Kidney capillary endothelial cell (primary cell): Measurements from ENCODE around the gene EPS15.
"Not testable (repeated sequence)": the region's sequence is repeated elsewhere in the genome, so short reads cannot be mapped to it uniquely, and the experiment has no call there.

Experiments
- DNase-seq: peaks from one replicate; pipeline ENCODE4 v3.0.0-alpha.2; 2018; ENCODE audit warnings: low spot score

Gene EPS15

DNA sequence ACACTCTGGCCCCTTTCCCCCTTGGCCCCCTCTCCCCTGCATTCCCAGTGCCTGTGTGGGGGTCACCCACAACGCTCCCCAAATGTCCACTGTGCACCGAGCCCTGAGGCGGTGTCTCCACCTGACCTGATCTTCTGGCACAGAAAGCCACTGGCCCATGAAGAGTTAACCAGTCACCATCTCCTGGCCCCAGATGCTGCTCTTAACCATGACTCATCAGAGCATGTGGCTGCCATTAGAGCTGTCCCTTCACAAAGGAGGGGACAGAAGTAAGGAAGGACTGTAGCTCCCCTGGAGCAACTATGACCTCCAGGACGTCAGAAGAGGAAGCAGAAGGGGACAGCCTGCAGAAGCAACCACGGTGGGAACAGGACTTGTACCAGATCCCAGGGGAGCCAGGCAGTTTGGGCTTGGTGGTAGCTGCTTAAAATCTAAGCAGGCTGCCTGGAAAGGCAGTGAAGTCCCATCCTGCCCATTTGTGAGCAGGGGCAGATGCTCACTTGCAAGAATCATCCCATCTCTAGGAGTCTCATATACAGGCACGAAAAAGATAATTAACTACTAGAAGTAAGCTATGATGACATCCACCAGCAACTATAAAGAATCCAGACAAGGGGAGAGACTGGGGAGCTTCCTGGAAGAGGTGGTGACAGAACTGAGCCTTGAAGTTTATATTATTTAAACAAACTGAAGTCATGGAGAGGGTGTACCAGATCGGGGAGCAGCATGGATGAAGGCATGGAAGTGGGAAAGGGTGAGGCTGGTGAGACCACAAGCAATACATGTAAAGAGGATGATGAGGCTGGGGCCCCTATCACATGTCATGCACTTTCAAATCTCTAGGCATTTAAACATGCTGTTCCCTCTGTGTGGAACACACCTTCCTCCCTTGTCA is 187.6 kb downstream of the EPS15 start:
- peak; percentile 64 for DNase-seq

DNA sequence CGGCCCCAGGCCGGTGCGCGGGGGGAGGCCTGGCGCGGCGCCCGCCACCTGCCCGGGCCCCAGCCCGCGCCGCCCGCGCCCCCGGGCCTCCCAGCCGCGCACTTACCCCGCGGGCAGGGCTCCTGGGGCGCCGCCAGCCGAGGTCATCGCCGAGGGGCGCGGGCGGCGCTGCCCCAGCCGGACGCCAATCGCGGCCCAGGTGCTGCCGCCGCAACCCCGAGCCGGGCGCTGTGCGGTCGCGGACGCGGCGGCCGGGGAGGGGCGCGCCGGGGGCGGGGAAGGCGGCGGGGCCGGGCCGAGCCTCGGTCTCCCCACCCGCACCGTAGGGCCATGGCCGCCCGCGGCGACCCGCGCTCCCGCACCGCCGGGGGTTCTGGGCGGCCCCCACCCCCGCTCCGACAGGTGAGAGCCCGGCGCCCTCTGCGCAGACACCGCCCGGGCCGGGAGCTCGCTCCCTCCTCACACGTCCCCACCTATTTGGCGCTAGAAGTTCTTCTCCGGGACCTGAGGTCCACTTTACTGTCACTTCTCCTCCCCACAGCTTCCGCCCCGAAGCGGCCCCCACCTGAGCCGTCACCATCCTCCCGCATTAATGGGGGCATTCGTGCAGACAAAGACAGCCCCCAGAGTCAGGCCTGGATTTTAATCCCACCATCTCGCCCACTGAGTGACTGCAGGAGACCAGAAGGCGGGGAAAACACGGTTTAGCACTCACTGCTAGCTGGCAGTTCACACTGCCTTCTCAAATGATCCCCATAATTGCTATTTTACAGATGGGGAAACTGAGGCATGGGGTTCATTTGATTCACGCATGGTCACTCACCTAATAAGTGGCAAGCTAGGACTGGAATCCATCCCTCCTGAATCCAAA is 188.5 kb downstream of the EPS15 start, which contains the start of gene TTC39A:
Gene TTC39A, minus strand, starts transcription at position 232 of the 871 bp plus-strand sequence. Its CDS starts 85 bp downstream, at position 147.
- no peak for DNase-seq

DNA sequence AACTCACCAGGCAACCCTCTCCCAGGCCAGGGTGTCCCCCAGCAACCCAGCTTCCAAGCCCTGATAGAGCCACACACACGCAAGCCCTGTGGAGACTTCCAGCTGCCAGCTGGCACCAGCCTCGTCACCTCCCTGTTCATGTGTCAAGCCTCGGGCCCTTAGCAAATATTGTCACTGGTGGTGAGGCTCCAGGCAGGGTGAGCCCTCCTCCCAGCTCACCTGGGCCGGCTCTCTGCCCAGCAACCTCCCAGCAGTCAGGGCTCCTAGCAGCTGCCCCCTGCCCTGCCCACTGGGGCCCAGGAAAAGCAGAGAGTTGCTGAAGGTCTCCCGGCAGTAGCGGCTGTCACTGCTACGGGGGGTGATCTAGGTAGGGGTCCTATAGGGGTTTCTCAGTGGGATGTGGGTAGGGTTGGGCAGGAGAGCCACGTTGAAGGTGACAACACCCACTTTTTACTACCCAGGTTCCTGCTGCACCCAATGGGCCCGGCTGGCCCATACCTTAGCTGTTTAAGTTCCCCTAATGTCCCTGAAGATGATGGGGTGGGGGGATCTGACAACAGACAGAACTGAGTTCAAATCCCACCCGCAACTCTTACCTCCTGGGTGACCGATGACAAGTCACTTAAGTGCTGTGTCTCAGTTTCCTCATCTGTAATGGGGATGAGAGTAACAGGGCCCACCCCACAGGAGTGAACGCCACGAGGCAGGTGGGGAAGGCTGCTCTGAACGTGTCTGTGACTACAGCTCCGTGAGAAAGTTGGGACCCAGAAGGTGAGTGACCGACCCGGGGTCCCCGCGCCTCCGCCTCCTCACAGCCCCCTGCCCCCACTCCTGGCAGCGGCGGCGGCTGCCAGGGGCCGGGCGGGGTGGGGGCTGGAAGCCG is 189.4 kb downstream of the EPS15 start:
- DNase-seq, result no peak

DNA sequence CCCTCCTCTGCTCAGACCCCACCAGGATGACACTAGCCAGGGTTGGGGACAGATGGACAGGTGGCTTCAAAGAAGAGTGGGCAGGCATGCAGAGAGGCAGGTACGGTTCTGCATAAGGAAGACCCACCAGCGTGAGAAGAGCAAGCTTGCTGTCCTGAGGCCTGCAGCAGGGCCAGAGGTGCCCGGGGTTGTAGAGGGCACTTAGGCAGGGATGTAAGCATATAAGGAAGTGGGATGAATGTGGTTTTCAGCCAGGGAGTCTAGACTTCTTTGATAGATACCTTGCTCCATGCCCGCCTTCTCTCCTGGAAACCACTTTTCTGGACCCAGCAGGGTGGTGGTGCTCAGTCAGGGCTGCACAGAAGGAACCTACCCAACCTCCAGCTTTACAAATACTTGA is 190.1 kb downstream of the EPS15 start:
- no peak for DNase-seq

DNA sequence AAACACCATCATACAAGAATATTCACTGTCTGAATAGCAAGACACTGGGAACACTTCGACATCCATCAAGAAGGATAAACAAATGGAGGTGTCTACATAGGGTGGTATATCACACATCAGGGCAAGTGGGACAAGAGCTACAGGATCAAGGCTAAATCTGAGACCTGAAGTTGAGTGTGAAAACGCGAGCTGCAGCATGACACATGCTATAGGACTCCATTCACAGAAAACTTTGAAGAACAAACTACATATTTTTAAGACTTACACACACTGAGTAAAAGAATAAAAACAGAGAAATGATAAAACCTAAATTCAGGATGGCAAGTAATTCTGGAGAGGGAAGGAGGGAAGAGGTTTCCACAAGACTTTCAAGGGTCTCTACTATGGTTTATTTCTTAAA is 190.8 kb downstream of the EPS15 start:
- DNase-seq, result no peak

DNA sequence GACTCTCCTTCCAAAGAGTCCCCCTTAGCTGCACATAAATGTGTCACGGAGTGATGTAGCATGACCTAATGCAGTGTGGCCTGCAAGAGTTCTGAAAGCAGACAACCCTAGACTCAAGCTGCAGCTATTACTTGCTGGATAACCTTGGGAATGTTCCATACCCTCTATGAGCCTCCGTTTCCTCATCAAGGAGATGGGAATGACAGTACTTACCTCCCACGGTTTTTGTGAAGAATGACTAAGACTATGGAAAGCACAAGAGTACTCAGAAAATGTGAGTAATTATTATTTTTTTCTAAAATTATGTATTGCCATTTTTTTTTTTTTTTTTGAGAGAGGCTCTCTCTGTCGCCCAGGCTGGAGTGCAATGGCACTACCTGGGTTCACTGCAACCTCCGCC is 191.7 kb downstream of the EPS15 start:
- DNase-seq, result no peak

DNA sequence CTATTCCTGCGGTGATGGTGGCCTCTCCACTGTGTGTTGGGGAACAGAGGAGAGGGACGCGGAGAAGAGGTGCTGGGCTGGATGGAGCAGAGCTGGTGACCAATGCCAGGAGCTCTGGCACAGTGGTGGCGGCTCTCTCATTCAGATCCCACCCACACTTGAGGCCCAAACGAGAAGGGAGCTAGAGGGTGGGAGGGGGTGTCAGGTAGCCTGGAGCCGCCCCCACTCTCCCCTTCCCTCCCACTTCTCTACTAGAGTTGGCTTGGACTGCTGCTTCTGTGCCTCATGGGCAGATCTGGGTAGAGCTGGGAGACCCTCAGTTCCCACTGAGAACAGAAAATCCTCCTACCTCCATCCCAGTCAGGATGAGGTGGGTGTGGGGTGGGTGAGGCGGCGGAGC is 192.2 kb downstream of the EPS15 start:
- no peak for DNase-seq

DNA sequence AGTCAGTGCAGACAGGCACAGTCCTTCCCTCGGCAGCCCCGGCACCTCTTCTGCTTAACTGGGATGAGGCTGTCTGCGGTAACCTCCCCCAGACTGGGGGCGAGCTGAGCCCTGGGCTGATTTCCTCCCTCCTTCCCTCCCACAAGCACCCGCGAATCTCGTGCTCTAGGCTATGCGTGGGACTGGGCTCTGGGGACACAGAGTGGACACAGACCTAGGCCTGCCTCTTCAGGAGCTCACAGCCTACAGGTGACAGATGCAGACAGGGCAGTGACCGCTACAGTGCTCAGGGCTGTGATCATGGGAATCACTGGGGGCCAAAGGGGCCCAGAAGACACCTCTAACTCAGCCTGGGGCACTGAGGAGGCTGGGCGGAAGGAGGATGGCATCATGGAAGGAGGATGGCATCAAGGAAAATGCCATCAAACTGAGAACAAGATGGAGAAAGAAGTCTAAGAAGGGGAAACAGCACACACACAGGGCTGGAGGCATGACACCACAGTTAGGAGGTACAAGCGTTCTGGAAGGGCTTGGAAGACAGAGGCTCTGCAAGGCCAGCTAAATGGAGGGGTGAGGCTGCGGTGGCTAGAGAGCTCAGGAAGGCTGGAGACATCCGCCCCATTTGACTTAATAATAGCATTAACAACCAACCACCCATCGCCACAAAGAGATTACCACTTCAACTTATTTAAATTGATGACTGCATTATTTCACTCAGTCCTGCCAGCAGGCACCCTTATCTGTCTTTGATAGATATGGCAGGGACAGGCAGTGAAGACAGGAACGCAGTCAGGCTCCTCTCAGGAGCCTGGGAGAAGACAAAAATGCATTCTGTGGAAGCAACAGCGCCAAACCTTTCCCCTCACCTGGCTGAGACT is 192.9 kb downstream of the EPS15 start:
- DNase-seq, result no peak

DNA sequence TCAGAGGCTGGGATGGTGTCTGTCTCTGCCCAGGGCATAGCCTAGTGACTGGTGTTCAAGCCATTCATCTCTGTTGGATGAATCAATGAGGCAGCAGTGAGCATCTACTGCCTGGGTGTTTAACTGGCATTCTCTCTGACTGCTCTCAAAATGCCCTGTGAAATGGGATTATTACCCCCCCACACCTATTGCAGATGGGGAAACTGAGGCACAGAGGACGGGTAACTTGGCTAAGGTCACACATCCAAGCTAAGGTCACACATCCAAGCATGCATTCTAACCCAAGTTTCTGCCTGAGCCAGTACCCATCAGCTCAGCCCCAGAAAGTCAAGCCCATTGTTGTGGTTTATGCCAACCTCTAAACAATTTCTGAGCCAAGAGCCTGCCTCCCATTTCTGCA is 193.7 kb downstream of the EPS15 start:
- DNase-seq, result no peak

DNA sequence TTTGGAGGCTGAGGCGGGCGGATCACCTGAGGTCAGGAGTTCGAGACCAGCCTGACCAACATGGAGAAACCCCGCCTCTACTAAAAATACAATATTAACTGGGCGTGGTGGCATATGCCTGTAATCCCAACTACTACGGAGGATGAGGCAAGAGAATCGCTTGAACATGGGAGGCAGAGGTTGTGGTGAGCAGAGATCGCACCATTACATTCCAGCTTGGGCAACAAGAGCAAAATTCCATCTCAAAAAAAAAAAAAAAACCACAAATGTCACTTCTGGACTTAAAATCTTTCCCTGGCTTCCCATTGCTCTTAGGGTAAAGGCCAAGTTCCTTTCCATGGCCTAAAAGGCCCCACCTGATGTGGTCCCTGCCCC is 194.1 kb downstream of the EPS15 start:
- not testable (repeated sequence) for DNase-seq

DNA sequence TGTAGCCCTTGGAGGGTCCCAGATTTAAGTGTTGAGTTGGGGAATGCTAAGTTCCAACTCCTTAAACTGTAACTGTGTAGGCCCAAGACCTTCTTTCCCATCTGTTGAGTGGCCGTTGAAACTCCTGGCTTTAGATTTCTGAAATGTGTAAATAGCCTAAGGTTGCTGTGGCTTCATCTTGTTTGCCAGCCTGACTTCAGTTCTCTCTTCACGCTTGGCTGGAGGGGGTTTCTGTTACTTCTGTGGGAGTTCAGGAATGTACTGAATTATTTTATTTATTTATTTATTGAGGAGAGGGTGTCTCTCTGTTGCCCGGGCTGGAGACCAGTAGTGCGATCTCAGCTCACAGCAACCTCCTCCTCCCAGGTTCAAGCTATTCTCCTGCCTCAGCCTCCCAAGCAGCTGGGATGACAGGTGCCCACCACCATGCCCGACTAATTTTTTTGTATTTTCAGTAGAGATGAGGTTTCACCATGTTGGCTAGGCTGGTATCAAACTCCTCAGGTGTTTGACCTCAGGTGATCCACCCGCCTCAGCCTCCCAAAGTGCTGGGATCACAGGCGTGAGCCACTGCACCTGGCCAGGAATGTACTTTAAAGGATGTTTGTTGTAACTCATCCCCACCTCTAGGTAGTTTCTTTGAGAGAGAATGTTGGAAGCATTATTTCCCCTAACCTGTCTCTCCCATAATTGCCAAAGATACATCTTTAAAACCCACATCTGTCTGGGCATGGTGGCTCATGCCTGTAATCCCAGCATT is 194.6 kb downstream of the EPS15 start:
- DNase-seq, result no peak

DNA sequence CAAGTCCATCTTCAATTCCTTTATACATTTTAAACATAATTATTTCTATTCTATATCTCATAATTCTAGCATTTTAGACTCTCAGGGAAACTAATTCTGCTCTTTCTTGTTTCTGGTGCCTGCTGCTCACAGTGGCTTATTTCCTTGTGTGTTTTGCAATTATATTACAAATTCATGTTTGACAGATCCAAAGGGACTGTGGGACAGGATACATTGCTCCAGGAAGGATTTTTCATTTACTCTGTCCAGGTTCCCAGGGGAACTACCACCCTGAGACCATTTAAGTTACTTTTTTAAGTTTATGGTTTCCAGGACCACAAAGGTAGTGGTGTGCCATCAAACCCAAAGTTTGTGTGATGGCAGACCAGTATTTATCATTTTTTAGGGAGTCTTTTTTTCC is 195.3 kb downstream of the EPS15 start:
- DNase-seq, result no peak

DNA sequence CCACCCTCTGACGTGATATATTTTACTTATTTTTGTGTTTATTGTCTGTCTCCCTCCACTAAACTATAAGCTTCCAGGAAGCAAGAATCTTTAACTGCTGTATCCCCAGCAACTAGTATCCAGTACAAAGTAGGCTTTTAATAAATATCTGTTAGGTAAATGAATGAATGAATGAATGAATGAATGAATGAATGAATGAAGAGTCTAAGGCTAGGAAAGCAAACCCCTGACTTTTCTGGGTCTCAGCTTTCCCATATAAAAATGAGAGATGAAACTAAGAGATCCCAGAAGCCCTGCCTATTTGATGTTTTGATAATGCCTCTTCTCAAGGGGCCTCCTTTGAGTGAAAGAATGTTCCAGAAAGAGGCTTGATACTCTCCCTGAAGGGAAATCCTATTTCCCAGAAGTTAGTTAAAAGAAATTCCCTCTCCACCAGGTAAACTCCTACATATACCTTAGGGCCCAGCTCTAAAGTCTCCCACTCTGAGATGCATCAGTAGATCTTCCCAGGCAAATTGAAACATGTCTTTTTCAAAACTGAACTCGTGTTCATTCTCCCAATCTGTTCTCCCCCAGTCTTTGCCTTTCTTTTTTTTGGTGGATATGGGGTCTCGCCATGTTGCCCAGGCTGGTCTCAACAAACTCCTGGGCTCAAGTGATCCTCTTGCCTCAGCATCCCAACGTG is 196.5 kb downstream of the EPS15 start:
- DNase-seq, result no peak

DNA sequence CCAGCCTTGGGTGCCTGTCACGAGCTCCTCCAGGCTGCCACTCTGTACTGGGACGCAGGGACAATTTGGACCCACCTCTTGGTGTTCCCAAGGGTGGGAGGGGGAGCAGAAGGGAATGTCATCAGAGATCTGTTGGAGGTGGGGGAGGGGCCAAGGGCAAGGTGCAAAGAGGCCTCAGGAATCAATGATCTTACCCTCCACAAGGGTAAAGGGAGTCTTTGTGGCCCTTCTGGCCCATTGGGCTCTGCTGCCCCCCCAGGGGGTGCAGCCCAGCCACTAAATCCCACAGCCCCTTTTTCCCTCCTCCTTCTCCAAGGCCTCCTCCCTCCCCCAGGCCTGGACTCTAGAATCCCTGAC is 197.2 kb downstream of the EPS15 start:
- DNase-seq, result no peak

DNA sequence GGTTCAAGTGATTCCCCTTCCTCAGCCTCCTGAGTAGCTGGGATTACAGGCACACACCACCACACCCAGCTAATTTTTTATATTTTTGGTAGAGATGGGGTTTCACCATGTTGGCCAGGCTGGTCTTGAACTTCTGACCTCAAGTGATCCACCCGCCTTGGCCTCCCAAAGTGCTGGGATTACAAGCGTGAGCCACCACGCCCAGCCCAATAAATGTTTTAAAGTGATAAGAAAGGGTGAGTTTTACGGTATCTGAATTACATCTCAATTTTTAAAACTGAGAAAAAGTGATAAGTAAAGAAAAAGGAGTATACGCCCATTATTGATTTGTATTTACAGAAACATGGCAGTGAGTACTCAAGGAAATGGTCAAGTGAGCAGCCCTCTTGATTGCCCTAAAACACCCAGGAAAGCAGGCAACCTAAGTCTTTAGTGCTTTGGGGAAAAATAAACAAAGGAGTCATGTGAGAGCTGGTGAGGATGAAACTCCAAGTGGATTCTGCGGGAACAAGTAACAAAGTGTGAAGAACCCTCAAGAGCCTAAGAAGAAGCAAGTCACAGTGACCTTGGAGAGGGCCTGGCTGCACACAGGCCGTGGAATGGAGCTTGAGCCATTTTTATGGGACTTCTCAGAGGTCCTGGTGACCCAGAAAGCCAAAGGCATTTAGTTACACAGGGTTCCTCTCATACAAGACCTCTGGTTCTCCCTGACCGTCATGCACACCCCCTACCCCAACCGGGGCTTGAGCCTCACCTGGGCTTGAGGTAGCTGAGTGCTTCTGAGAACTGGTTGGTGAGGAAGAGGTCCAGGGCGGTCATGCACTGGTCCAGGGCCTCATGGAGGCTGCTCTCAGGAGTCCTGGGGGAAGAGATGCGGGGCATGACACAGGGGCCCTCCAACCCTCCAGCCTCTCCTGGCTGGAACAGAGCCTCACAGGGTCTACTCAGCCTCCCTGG is 197.8 kb downstream of the EPS15 start:
- no peak for DNase-seq

DNA sequence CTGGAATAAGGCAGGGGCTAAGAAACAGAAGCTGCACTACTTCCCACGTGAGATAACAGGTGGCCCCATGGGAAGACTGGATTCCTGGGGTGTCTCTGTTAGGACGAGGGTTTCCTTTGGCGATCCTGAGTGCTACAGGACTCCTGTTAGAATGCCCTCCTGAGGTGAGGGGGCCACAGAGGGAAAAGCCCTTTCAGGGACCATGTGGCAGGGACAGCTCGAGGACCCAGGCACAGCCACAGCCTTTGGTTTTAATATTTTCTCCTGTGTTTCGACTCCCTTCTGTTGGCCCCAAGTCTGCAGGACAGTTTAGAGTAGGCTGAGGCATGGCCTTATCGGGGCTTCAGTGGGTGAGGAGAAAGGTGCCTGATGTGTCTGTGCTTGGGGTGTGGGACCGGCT is 201.3 kb downstream of the EPS15 start:
- DNase-seq, result no peak

DNA sequence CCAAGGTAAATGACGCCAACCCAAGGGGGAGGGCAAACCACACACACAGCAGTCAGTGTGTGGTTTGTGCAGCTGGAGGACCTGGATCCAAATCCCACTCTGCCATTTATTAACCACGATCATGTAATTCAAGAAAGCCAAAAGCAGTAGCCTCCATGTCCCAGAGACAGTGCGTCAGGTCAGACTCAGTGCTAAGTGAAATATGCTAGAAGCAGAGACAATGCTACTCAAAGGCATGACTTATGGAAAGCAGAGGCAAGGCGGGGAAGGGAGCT is 202.3 kb downstream of the EPS15 start:
- no peak for DNase-seq

DNA sequence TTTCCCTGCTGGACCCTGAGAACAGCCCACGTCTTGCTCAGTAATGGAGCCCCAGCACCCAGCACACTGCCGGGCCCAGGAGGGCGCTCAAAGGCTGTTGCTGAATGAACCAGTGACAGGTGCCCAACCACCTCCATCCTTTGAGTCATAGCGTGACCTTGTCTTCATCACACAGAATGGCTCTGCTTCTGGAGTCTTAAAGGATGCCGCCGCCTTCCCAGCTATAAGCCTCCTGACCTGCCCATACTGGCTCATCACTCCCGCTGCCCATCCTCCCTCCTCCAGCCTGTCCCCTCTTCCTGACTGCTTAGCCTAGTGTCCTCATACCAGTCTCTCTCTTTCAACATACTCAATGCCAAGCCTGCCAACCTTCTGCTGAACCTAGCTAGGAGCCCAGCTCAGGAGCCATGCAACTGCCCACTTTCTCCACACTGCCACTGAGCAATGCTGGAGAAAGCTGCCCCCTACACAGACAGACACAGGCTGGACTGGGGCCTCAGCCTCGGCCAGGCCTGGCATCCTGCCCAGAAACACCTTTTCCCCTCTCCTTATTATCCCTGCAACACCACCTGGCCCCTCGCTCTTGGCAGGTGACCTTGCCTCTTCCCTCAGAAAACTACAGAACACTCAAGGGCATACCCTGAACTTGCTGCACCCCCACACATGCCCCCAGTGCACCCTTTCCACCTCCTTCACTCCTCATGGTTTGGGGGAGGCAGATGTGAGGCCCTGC is 202.8 kb downstream of the EPS15 start:
- no peak for DNase-seq
